Mesendoderm (in vitro differentiated cells): ENCODE results near the gene LCN6.

Source experiments
- DNase-seq: peaks from one replicate; pipeline ENCODE4 v3.0.0; 2013
- H2AK5ac ChIP-seq: 2 replicates; pipeline ENCODE4 v1.6.1; 2013; ENCODE audit warnings: low read length, inconsistent platforms
- H2BK120ac ChIP-seq: 2 replicates; pipeline ENCODE4 v1.6.1; 2013; ENCODE audit warnings: low read depth, mild to moderate bottlenecking, low read length, moderate library complexity, mixed read lengths
- H2BK15ac ChIP-seq: replicated peaks from 2 replicates; pipeline ENCODE4 v1.6.1; 2013; ENCODE audit warnings: low read depth, mild to moderate bottlenecking, moderate library complexity
- H2BK5ac ChIP-seq: 2 replicates; pipeline ENCODE4 v1.6.1; 2013; ENCODE audit warnings: low read length, inconsistent platforms
- H3K18ac ChIP-seq: 2 replicates; pipeline ENCODE4 v1.6.1; 2013; ENCODE audit warnings: mild to moderate bottlenecking, low read length, mixed read lengths
- H3K23ac ChIP-seq: one replicate; pipeline ENCODE4 v1.6.1; 2013; ENCODE audit warnings: low read length
- H3K27ac ChIP-seq: 2 replicates; pipeline ENCODE4 v1.5.1; 2013; ENCODE audit warnings: low read depth, mild to moderate bottlenecking, inconsistent platforms, low read length, moderate library complexity
- H3K27me3 ChIP-seq: 2 replicates; pipeline ENCODE4 v1.6.1; 2013; ENCODE audit warnings: low read length, control low read depth, mild to moderate bottlenecking, inconsistent platforms; ENCODE audit not compliant: insufficient read depth, poor library complexity
- H3K36me3 ChIP-seq: 2 replicates; pipeline ENCODE4 v1.6.1; 2013; ENCODE audit warnings: low read length, inconsistent platforms; ENCODE audit not compliant: control insufficient read depth, insufficient read depth
- H3K4ac ChIP-seq: one replicate; pipeline ENCODE4 v1.6.1; 2013; ENCODE audit warnings: low read depth, mild to moderate bottlenecking, low read length, moderate library complexity
- H3K4me1 ChIP-seq: 2 replicates; pipeline ENCODE4 v1.6.1; 2013; ENCODE audit warnings: low read depth, low read length, inconsistent platforms; ENCODE audit not compliant: control insufficient read depth
- H3K4me2 ChIP-seq: 2 replicates; pipeline ENCODE4 v1.6.1; 2013; ENCODE audit warnings: low read length
- H3K4me3 ChIP-seq: 2 replicates; pipeline ENCODE4 v1.5.1; 2013; ENCODE audit warnings: mild to moderate bottlenecking, low read length
- H3K56ac ChIP-seq: one replicate; pipeline ENCODE4 v1.6.1; 2013; ENCODE audit warnings: low read length
- H3K79me1 ChIP-seq: 2 replicates; pipeline ENCODE4 v1.6.1; 2013; ENCODE audit warnings: low read length, inconsistent platforms
- H3K79me2 ChIP-seq: 2 replicates; pipeline ENCODE4 v1.6.1; 2013; ENCODE audit warnings: mild to moderate bottlenecking, low read length; ENCODE audit not compliant: control insufficient read depth, insufficient read depth
- H3K9ac ChIP-seq: 2 replicates; pipeline ENCODE4 v1.6.1; 2013; ENCODE audit warnings: low read length, inconsistent platforms
- H4K5ac ChIP-seq: one replicate; pipeline ENCODE4 v1.6.1; 2013; ENCODE audit warnings: low read length
- H4K8ac ChIP-seq: one replicate; pipeline ENCODE4 v1.6.1; 2013; ENCODE audit warnings: low read depth, mild to moderate bottlenecking, control low read depth, low read length, moderate library complexity
- WGBS: extraction: QIAGEN DNeasy Blood & Tissue Kit; methylation state at CpG from one replicate; pipeline ENCODE4 v1.1.7; 2013; ENCODE audit warnings: low lambda C conversion rate, missing lambda C conversion rate; ENCODE audit not compliant: insufficient coverage; ENCODE audit errors: extremely low coverage; 5-methylcytosine and 5-hydroxymethylcytosine counted together

The LCN6 gene

GRCh38 chr9:136775191-136775590 lies 26.9 kb upstream of the LCN6 start:
- no peaks in the 10 kb centered on the region for H3K4me1 ChIP-seq
- H3K4me3 ChIP-seq = no peak overlapping the region
- no CpG with 5 or more reads among the region's 6 CpGs for WGBS
- H4K8ac ChIP-seq = no peak overlapping the region
- H3K4me2 ChIP-seq = no peak overlapping the region
- no peaks in the 10 kb centered on the region for H3K27me3 ChIP-seq
- no peak for DNase-seq
- H3K79me2 ChIP-seq = no peaks in the 10 kb centered on the region
- H2BK15ac ChIP-seq = no peak overlapping the region
- H2BK120ac ChIP-seq = no peak overlapping the region
- H3K27ac ChIP-seq = no peak overlapping the region
- H3K4ac ChIP-seq = no peak overlapping the region
- H3K9ac ChIP-seq = no peak overlapping the region
- no peaks in the 10 kb centered on the region for H3K79me1 ChIP-seq
- no peak overlapping the region for H4K5ac ChIP-seq
- H2AK5ac ChIP-seq = no peak overlapping the region
- no peak overlapping the region for H3K18ac ChIP-seq
- no peak overlapping the region for H3K56ac ChIP-seq
- H2BK5ac ChIP-seq = no peak overlapping the region
- no peaks in the 10 kb centered on the region for H3K36me3 ChIP-seq
- no peak overlapping the region for H3K23ac ChIP-seq

- Histone ChIP-seq H3K23ac (no peak overlapping the region), H3K18ac (no peak overlapping the region), H3K4me2 (no peak overlapping the region), H3K4me3 (no peak overlapping the region), H3K36me3 (no peaks in the 10 kb centered on the region), H3K27ac (no peak overlapping the region), H4K5ac (no peak overlapping the region), H3K27me3 (no peaks in the 10 kb centered on the region), H3K4ac (no peak overlapping the region), H3K4me1 (no peaks in the 10 kb centered on the region), H3K56ac (no peak overlapping the region), H2BK120ac (no peak overlapping the region), H2BK15ac (no peak overlapping the region), H3K9ac (no peak overlapping the region), H2AK5ac (no peak overlapping the region), H3K79me1 (no peaks in the 10 kb centered on the region), H3K79me2 (no peaks in the 10 kb centered on the region), H2BK5ac (no peak overlapping the region), H4K8ac (no peak overlapping the region)
- WGBS = no CpG with 5 or more reads among the region's 12 CpGs
- DNase-seq = no peak
Observed at GRCh38 chr9:136774416-136775045, 26.2 kb upstream of the LCN6 start.

GRCh38 chr9:136773386-136774044 lies 25.2 kb upstream of the LCN6 start:
- H3K4ac ChIP-seq = no peak overlapping the region
- H3K79me1 ChIP-seq = no peaks in the 10 kb centered on the region
- H3K4me3 ChIP-seq = no peak overlapping the region
- no peak overlapping the region for H2BK120ac ChIP-seq
- H2BK15ac ChIP-seq = no peak overlapping the region
- no peak overlapping the region for H3K56ac ChIP-seq
- H3K18ac ChIP-seq = no peak overlapping the region
- H3K9ac ChIP-seq = no peak overlapping the region
- H4K5ac ChIP-seq = no peak overlapping the region
- H3K79me2 ChIP-seq = no peaks in the 10 kb centered on the region
- no peak overlapping the region for H4K8ac ChIP-seq
- no peaks in the 10 kb centered on the region for H3K27me3 ChIP-seq
- H3K23ac ChIP-seq = no peak overlapping the region
- no peak overlapping the region for H3K27ac ChIP-seq
- WGBS = no CpG with 5 or more reads among the region's 7 CpGs
- no peaks in the 10 kb centered on the region for H3K4me1 ChIP-seq
- H3K4me2 ChIP-seq = no peak overlapping the region
- no peaks in the 10 kb centered on the region for H3K36me3 ChIP-seq
- DNase-seq = peak; percentile 80
- no peak overlapping the region for H2BK5ac ChIP-seq
- H2AK5ac ChIP-seq = no peak overlapping the region

GRCh38 chr9:136771907-136772415 lies 23.6 kb upstream of the LCN6 start:
- H3K56ac ChIP-seq = no peak overlapping the region
- no peak overlapping the region for H2BK5ac ChIP-seq
- no peaks in the 10 kb centered on the region for H3K79me2 ChIP-seq
- H4K8ac ChIP-seq = no peak overlapping the region
- H2BK15ac ChIP-seq = no peak overlapping the region
- no peaks in the 10 kb centered on the region for H3K79me1 ChIP-seq
- H3K4me2 ChIP-seq = no peak overlapping the region
- H3K4me3 ChIP-seq = no peak overlapping the region
- no peak overlapping the region for H3K18ac ChIP-seq
- H3K4ac ChIP-seq = no peak overlapping the region
- H3K27me3 ChIP-seq = no peaks in the 10 kb centered on the region
- H2BK120ac ChIP-seq = no peak overlapping the region
- no peak overlapping the region for H3K9ac ChIP-seq
- DNase-seq = no peak
- no peak overlapping the region for H3K27ac ChIP-seq
- no peak overlapping the region for H2AK5ac ChIP-seq
- H3K23ac ChIP-seq = no peak overlapping the region
- no peak overlapping the region for H4K5ac ChIP-seq
- no CpG with 5 or more reads among the region's 3 CpGs for WGBS
- H3K4me1 ChIP-seq = no peaks in the 10 kb centered on the region
- H3K36me3 ChIP-seq = no peaks in the 10 kb centered on the region

GRCh38 chr9:136769710-136770191 lies 21.4 kb upstream of the LCN6 start:
- Histone ChIP-seq H2BK15ac (no peak overlapping the region), H2AK5ac (no peak overlapping the region), H3K27ac (no peak overlapping the region), H3K23ac (no peak overlapping the region), H3K4me3 (no peak overlapping the region), H2BK5ac (no peak overlapping the region), H3K27me3 (no peaks in the 10 kb centered on the region), H3K4ac (no peak overlapping the region), H4K8ac (no peak overlapping the region), H3K4me1 (no peaks in the 10 kb centered on the region), H4K5ac (no peak overlapping the region), H3K4me2 (peak overlapping the region; percentile 20), H3K79me2 (no peaks in the 10 kb centered on the region), H2BK120ac (no peak overlapping the region), H3K9ac (no peak overlapping the region), H3K18ac (peak overlapping the region; percentile 32), H3K36me3 (no peaks in the 10 kb centered on the region), H3K56ac (peak overlapping the region; percentile 25), H3K79me1 (no peaks in the 10 kb centered on the region)
- WGBS = no CpG with 5 or more reads among the region's 16 CpGs
- peak; percentile 67 for DNase-seq
